Nephron progenitor cell (in vitro differentiated cells): Measurements from ENCODE around the gene RSAD1.

ENCODE experiments used
- DNase-seq: peaks from one replicate; pipeline ENCODE4 v3.0.0; 2021
- H3K27ac Mint-ChIP-seq: 2 replicates; pipeline ENCODE4 v1.8.0; 2021; ENCODE audit warnings: mild to moderate bottlenecking, moderate library complexity, mixed read lengths
- H3K27me3 Mint-ChIP-seq: 2 replicates; pipeline ENCODE4 v1.8.0; 2021; ENCODE audit warnings: mild to moderate bottlenecking, low read depth, mixed read lengths; ENCODE audit not compliant: poor library complexity
- H3K36me3 Mint-ChIP-seq: 2 replicates; pipeline ENCODE4 v1.8.0; 2021; ENCODE audit warnings: low read depth, mixed read lengths
- H3K4me1 Mint-ChIP-seq: 2 replicates; pipeline ENCODE4 v1.8.0; 2021; ENCODE audit warnings: mixed read lengths
- H3K4me3 Mint-ChIP-seq: 2 replicates; pipeline ENCODE4 v1.8.0; 2021; ENCODE audit warnings: mild to moderate bottlenecking, moderate library complexity, mixed read lengths
- H3K9me3 Mint-ChIP-seq: 2 replicates; pipeline ENCODE4 v1.8.0; 2021; ENCODE audit warnings: mild to moderate bottlenecking, moderate library complexity, mixed read lengths
- CTCF ChIP-seq: fragments of 200-600 bp; sonication (generic); IDR thresholded peaks from 2 replicates; pipeline ENCODE4 v1.5.0; 2021; ENCODE audit warnings: antibody characterized with exemption

RSAD1 gene

GRCh38 chr17:50459756-50460155 lies 18.9 kb upstream of the RSAD1 start:
- H3K4me3 Mint-ChIP-seq = no peak overlapping the region
- H3K36me3 Mint-ChIP-seq = peaks cover under 1% of the 10 kb centered on the region
- peaks cover 11% of the 10 kb centered on the region for H3K4me1 Mint-ChIP-seq
- DNase-seq = no peak
- peaks cover 19% of the 10 kb centered on the region for H3K27me3 Mint-ChIP-seq
- no peak for TF ChIP-seq CTCF
- no peaks in the 10 kb centered on the region for H3K9me3 Mint-ChIP-seq
- no peak overlapping the region for H3K27ac Mint-ChIP-seq

- no peak overlapping the region for H3K4me3 Mint-ChIP-seq
- H3K27me3 Mint-ChIP-seq = peaks cover 27% of the 10 kb centered on the region
- H3K4me1 Mint-ChIP-seq = peaks cover 11% of the 10 kb centered on the region
- peaks cover 11% of the 10 kb centered on the region for H3K36me3 Mint-ChIP-seq
- no peak overlapping the region for H3K27ac Mint-ChIP-seq
- no peak for TF ChIP-seq CTCF
- no peaks in the 10 kb centered on the region for H3K9me3 Mint-ChIP-seq
- DNase-seq = no peak
These were observed 17.7 kb upstream of the RSAD1 start for GRCh38 chr17:50460831-50461526.

- H3K27me3 Mint-ChIP-seq = peaks cover 32% of the 10 kb centered on the region
- no peak overlapping the region for H3K4me3 Mint-ChIP-seq
- TF ChIP-seq CTCF = no peak
- H3K9me3 Mint-ChIP-seq = no peaks in the 10 kb centered on the region
- H3K36me3 Mint-ChIP-seq = peaks cover 11% of the 10 kb centered on the region
- H3K27ac Mint-ChIP-seq = peak overlapping the region; percentile 52
- no peak for DNase-seq
- peaks cover 11% of the 10 kb centered on the region for H3K4me1 Mint-ChIP-seq
These were observed 17.0 kb upstream of the RSAD1 start for GRCh38 chr17:50461550-50462132.

GRCh38 chr17:50462446-50462845 lies 16.2 kb upstream of the RSAD1 start:
- Mint-ChIP-seq H3K27ac (no peak overlapping the region), H3K4me3 (no peak overlapping the region), H3K36me3 (peaks cover 11% of the 10 kb centered on the region), H3K9me3 (no peaks in the 10 kb centered on the region), H3K27me3 (peaks cover 38% of the 10 kb centered on the region), H3K4me1 (peaks cover 14% of the 10 kb centered on the region)
- TF ChIP-seq CTCF = no peak
- DNase-seq = no peak

- Mint-ChIP-seq H3K27ac (no peak overlapping the region), H3K4me3 (no peak overlapping the region), H3K36me3 (peaks cover 11% of the 10 kb centered on the region), H3K9me3 (no peaks in the 10 kb centered on the region), H3K4me1 (peaks cover 13% of the 10 kb centered on the region), H3K27me3 (peaks cover 48% of the 10 kb centered on the region)
- TF ChIP-seq CTCF = no peak
- DNase-seq = no peak
These were observed 14.5 kb upstream of the RSAD1 start for GRCh38 chr17:50464121-50464520.

- H3K27ac Mint-ChIP-seq = no peak overlapping the region
- no peaks in the 10 kb centered on the region for H3K9me3 Mint-ChIP-seq
- DNase-seq = no peak
- peaks cover 13% of the 10 kb centered on the region for H3K4me1 Mint-ChIP-seq
- H3K27me3 Mint-ChIP-seq = peaks cover 54% of the 10 kb centered on the region
- peaks cover 11% of the 10 kb centered on the region for H3K36me3 Mint-ChIP-seq
- no peak for TF ChIP-seq CTCF
- no peak overlapping the region for H3K4me3 Mint-ChIP-seq
These were observed 13.9 kb upstream of the RSAD1 start for GRCh38 chr17:50464736-50465135.
